GM21576 (cell line): ENCODE data around the gene METRNL.
A peak's percentile ranks its signal among the peaks of the same experiment; 100 is the strongest.
"Not testable (repeated sequence)": the region's sequence is repeated elsewhere in the genome, so short reads cannot be mapped to it uniquely, and the experiment has no call there.

ENCODE experiments used
- ATAC-seq: cut with Tn5 transposase; IDR thresholded peaks from one replicate; pipeline ENCODE4 v1.9.1; 2021; ENCODE audit warnings: mild to moderate bottlenecking, moderate library complexity; ENCODE audit not compliant: unreplicated experiment

Gene METRNL

GRCh38 chr17:83051396-83052240 lies 27.8 kb upstream of the METRNL start:
- ATAC-seq, result peak; percentile 92

DNA sequence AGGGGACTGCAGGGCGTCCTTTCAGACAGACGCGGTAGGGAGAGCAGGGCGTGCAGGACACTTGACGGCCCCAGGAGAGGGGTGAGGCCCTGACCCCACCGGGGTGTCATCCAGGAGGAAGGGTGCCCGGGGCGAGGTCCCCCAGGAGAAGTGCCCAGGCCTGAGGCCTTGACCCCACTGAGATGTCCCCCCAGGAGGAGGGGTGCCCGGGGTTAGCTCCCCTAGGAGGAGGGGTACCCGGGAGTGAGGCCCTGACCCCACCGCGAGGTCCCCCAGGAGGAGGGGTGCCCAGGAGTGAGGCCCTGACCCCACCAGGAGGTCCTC lies 27.2 kb upstream of the METRNL start:
- ATAC-seq, result no peak

GRCh38 chr17:83053021-83053681 lies 26.3 kb upstream of the METRNL start:
- ATAC-seq, result no peak

DNA sequence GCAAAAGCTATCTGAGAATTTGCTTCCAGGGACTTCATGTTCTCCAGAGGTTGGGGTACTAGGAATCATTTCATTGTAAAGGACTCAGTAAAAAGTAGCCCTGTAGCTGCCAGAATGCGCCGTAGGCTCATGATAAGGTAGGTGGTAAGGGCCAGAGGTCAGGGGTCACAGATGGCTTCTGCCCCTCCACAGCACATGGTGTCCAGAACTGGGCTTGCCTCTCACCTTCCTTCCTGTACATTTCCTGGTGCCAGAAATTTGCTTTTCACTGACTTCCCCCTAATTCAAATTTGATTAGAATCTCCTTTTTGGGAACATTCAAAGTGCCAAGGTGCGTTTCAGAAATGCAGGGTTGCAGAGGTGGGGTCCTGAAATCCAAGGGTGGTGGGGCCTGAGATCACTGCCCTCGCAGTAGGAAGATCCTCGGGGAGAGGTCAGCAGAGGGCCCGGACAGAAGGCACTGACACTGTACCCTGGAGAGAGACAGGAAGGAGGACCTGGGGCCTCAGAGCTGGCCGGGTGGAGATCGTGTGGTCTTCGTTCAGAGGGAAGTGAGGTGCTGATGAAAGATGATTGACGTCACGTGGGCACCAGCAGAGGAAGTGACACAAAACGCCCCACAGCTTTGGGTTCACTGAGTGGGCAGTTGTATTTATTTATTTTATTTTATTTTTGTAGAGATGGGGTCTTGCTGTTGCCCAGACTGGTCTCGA lies 25.5 kb upstream of the METRNL start:
- ATAC-seq, result no peak

GRCh38 chr17:83054518-83055125 lies 24.8 kb upstream of the METRNL start:
- ATAC-seq, result no peak

DNA sequence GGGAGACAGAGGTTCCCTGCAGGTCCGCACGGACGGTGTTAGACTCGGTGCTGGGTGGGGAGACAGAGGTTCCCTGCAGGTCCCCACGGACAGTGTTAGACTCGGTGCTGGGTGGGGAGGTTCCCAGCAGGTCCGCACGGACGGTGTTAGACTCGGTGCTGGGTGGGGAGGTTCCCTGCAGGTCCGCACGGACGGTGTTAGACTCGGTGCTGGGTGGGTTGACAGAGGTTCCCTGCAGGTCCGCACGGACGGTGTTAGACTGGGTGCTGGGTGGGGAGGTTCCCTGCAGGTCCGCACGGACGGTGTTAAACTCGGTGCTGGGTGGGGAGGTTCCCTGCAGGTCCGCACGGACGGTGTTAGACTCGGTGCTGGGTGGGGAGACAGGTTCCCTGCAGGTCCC lies 24.2 kb upstream of the METRNL start:
- ATAC-seq, result not testable (repeated sequence)

GRCh38 chr17:83055911-83056582 lies 23.4 kb upstream of the METRNL start:
- ATAC-seq, result no peak

- ATAC-seq, result no peak
These were observed 22.6 kb upstream of the METRNL start for GRCh38 chr17:83056583-83057396.

DNA sequence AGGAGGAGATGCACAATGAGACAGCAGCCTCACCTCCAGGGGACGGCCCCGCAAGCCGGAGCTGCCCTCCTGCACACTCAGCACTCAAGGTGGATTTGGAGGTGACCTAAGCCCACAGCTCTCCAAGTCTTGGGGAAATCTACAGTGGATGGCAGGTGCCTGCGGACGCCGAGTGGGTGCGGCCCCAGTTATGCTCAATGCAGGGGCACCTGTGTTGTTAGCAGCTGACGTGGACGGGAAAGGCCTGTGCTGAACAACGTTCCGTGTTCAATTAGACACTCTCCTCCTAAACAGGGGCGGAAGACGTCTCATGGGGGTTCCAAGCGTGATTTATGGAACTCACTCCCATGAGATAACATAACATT lies 22.0 kb upstream of the METRNL start:
- no peak for ATAC-seq

DNA sequence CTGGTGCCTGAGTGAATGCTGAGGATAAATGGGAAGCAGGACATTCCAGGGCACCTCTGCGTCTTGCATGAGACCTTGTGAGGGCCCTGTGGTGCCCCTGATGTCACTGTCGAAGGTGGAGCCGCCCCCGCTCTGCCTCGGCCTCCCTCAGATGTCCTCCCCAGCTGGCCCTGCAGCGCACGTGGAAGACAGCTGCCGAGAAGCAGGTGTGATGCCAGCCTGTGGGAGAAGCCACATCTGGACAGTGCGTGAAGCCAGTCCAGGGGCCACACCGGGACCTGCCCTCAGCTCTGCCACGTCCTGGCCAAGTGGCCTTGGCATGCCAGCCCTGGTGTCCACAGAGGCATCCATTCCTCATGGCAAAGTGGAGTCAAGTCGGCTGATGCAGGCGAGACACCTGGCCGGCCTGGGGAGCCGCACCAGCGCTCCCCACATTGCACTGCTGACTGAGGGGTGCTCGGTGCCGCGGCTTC lies 21.6 kb upstream of the METRNL start:
- no peak for ATAC-seq

GRCh38 chr17:83058266-83058798 lies 21.1 kb upstream of the METRNL start:
- no peak for ATAC-seq

DNA sequence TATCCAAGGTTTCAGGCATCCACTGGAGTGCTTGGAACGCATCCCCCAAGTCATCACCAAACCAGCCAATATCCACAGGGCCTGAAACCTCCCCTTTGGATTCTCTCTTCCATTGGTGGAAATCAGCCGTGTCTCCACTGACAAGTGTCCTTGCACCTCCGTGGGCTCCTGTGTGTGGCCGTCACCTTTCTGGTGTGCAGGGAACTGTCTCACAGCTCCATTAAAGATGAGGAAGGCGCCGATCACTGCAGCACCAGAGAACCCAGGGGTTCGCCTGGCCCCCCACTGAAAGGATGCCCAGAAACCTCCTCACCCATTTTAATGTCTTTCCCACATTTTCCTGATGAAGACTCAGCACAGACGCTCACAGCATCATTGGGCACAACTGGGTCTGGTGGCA lies 17.8 kb upstream of the METRNL start:
- ATAC-seq, result no peak

DNA sequence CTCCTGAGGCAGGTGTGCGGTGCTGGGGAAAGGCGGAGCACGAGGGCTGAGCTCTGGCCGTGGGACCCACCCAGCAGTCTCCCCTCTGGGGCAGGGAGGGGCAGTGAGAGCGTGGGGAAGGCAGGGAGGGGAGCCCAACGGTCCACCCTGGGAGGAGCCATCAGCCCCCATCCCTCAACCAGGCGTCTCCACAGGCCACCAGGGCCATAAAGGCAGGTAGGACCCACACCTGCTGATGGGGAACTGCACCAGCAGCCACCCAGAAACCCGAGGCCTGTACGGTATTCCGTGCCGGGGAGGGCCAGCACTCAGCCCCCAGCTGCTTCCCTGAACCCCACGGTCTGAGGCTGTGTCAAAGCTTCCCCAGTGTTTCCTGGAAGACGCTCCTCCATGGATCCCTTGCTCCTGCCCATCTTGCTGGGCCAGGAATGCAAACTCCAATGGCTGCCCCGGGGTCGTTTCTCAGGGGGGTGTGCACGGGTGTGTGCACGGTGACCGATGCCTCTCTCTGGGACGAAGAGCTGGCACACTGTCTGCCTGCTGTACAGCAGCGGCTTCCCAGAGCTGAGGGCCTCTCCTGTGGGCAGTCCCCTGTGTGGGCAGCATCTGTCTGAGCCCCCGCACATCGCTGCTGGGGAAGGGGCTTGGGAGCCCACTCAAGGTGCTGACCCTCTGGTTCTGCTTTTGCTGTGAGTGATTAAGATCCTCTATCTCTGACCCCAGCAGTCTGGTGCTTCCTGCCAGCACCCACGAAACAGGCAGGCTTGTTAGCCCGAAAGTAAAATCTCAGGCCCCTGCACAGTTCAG lies 17.2 kb upstream of the METRNL start:
- ATAC-seq, result no peak

GRCh38 chr17:83062818-83063671 lies 16.4 kb upstream of the METRNL start:
- no peak for ATAC-seq

DNA sequence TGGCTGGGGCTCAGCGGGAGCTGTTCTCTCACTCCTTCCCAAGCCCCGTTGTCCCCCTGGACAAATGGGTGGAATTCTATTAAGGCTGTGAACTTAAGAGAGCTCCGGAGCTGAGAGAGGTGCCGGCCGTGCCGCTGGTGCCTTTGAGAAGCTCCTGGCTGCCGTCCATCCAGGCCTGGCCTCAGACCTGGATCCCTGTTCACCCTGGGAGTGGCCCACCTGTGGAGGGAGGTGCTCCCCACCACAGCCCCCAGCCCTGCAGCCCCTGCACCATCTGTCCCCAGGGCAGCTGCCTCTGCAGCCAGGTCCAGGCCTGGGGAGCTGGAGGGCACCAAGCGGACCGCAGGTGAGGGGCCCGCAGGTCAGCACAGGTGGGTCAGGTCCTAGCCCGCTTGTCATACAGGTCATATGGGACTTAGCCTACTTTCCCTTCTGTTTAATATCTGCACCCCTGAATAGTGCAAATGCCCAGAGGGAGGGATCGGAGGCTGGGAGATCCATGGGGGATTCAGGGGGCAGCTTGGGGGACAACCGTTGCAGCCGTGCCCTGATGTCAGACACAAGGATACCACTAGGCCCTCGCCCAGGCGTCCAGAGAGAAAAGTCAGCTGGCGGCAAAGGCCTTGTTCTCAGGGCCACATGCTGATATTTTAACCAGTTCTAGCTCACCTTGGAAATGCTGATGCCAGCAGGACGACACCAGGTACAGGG lies 15.2 kb upstream of the METRNL start:
- ATAC-seq, result no peak

- no peak for ATAC-seq
These were observed 14.4 kb upstream of the METRNL start for GRCh38 chr17:83064732-83065659.
